NCI-H345 (cell line): ENCODE results near the gene HUS1B.
"Not testable (repeated sequence)": the region's sequence is repeated elsewhere in the genome, so short reads cannot be mapped to it uniquely, and the experiment has no call there.

Source experiments
- DNase-seq: peaks from one replicate; lab custom pipeline; 2025; lab: John Stamatoyannopoulos, UW

HUS1B gene

DNA sequence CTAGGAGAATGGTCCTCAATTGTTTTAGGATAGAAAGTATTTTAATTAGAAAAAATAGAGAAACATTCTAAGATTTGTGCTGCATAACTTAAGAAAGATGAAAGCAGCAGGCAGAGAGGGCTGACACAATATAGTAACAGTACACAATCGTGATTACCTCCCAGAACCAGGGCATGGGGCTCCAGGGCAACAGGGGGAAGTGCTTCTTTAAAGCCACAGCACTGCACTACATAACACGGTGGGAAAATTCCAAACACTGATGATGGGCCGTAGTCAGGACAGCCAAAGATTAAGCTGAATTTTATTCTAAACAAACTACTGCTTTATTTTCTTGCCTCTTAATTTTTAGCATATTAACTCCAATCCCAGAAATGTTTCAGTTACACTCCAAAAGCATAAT, 21.6 kb upstream of the HUS1B start:
- DNase-seq, result no peak

DNA sequence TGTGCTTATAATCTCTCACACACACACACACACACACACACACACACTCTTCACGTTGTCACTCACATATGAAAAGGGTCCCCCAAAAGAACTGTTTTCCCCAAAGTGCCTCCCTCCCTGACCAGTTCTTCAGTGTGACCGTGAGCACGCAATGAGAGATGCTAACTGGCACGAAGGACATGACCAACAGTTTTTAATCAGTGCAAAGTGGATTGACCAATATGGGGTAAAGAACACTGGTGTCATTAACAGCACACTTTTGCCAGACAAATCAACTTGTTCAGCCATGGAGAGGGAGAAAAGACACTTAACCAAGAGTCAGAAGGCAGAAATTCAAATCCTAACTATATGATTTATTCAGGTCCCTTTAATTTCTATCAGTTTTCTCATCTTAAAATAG, 21.0 kb upstream of the HUS1B start:
- no peak for DNase-seq

DNA sequence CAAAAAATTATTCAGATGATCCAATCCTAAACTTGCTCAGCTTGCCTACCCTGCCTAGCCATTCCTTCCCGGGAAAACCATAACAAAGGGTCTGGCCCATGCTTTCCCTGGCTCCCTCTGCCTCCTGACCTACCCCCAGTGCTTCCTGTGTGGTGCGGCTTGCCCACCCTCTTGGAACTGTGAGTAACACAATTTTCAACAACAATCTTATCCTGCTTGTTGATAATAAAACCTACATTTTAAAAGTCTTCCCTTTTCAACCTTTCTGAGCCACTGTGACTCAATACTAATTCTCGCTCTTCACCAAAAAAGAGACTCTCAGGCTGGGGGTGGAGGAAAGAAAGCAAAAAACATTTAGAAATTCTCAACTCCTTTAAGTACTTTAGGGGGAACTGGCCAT, 18.1 kb upstream of the HUS1B start:
- no peak for DNase-seq

DNA sequence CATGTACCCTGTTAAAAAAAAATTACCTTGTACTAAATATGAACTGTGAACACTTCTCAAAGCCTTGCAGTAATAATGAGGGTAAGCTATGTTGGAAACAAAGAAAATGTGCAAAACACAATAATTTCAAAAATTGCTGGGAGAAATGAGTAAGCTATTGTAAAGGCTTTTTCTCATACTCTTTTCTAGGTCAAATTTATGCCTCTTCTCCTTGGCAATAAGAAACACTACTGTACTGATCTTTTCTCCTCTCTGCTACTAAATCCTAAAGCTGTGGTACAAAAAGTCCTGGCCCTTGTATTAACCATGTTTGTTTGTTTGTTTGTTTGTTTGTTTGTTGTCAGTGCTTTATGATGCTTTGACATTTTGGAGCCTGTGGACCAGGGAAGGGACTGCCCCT, 17.5 kb upstream of the HUS1B start:
- DNase-seq, result no peak

DNA sequence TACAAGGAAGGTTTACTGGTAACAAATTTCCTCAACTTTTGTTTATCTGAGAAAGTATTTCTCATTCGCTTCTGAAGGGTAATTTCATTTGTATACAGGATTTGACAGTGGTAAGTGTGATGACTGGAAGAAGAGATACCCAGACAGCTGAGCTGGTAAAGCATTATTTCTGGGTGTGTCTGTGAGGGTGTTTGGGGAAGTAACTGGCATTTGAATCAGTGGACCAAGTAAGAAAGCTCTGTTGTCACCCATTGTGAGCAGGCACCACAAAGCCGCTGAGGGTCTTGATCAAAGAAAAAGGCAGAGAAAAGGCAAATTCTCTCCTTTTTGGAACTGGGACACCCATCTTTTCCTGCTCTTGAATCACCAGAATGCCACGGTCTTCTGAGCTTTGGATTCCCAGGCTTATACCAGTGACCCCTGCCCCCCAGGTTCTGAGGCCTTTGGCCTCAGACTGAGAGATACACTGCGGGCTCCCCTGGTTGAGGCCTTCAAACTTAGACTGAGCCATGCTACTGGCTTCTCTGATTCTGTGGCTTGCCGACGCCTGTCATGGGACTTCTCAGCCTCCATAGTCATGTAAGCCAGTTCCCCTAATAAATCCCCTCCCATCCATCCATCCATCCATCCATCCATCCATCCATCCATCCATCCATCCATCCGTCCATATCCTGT, 10.5 kb upstream of the HUS1B start:
- DNase-seq, result no peak

DNA sequence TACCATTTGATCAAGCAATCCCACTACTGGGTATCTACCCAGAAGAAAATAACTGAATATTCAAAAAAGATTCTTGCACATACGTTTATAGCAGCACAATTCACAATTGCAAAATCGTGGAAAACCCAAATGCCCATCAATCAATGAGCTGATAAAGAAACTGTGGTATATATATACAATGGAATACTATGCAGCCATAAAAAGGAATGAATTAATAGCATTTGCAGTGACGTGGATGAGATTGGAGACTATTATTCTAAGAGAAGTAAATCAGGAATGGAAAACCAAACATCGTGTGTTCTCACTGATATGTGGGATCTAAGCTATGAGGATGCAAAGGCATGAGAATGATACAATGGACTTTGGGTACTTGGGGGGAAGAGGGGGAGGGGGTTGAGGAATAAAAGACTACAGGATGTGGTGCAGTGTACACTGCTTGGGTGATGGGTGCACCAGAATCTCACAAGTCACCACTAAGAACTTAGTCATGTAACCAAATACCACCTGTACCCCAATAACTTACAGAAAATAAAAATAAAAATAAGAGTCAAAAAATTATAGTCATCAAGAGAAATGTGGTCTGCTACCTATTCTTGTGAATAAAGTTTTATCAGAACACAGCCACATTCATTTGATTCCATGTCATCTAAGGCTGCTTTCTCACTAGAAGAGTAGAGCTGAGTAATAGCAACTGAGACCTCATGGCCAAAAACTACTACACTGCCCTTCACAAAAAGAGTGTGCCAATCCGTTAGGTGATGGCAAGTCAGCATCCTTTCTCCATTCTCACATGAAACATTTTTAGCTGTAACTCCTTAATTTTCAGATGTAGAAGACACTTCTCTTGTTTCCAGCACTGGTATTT, 8.7 kb upstream of the HUS1B start:
- DNase-seq, result no peak

DNA sequence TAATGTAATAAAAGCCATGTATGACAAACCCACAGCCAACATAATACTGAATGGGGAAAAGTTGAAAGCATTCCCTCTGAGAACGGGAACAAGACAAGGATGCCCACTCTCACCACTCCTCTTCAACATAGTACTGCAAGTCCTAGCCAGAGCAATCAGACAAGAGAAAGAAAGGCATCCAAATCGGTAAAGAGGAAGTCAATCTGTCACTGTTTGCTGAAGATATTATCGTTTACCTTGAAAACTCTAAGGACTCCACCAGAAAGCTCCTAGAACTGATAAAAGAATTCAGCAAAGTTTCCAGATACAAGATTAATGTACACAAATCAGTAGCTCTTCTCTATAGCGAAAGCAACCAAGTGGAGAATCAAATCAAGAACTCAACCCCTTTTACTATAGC, 6.9 kb upstream of the HUS1B start:
- not testable (repeated sequence) for DNase-seq

DNA sequence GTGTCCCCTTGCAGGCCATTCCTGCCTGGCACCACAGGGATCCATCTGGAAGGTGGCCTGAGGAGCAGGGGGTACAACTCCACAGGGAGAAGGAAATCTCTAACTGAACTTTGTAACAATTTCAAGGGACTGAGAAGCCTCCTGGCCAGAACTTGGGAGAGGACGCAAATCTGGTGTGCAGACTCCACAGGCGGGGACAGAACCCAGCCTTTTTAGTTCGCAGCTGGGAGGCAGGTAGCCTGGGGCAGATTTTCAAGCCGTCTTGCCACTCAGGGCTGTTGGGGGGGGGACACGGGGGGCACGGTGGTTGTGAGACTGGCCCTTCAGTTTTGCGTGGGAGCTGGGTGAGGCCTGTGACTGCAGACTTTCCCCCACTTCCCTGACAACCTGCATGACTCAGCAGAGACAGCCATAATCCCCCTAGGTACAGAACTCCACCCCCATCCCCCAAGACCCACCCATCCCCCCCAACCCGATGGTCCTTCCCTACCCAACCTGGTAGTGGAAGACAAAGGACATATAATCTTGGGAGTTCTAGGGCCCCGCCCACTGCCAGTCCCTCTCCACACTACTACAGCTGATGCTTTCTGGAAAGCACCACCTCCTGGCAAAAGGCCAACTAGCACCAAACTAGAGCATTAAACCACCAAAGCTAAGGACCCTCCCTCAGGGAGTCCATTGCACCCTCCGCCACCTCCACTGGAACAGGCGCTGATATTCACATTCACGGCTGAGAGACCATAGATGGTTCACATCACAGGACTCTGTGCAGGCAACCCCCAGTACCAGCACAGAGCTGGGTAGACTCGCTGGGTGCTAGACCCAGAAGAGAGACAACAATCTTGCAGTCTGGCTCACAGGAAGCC, 3.0 kb upstream of the HUS1B start:
- DNase-seq, result peak; percentile 11

DNA sequence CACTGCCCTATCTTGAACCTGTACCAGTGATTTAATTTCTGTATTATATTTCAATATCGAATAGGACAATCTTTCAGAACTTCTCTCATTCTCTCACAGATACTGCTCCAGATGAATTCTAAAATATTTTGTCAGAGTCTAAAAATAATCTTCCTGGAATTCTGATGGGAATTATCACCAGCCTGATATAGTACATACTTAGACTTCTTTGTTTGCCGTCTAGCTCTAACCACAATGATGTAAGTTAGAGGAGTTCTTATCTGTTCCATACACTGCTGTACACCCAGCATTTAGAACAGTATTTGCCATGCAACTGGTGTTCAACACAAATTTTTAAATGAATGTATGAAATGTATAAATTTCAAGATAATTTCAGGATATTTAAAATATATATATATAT, 1.3 kb upstream of the HUS1B start:
- no peak for DNase-seq

DNA sequence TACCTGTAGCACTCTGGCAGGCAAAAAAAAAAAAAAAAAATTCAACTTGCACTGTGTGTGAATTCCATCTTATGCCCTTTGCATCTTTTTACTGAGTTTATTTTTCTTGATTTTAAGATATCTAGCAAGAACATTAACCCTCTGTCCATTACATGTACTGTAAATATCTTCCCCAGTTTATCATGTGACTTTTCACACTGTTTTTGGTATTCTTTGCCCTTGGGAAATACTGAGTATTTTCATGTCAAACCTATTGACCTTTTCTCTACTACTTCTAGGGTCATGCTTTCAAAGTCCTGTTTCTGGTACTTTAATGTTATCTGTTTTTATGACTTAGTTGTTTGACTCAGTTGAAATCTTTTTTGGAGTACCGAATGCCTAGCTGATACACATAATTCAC, 843 bp upstream of the HUS1B start:
- no peak for DNase-seq

DNA sequence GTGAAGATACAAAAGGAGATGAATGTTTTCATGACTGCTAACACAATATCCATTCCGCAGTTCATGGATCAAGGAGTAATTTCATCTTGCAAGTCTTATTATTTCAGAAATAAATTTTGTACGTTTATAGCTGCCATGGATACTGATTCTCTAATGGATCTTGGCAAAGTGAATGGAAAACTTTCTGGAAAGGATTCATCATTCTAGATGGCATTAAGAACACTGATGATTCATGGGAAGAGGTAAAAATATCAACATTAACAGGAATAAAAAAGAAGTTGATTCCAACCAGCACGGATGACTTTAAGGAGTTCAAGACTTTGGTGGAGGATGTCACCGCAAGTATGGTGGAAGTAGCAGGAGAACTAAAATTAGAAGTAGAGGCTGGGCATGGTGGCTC, 2.8 kb downstream of the HUS1B start:
- DNase-seq, result no peak

DNA sequence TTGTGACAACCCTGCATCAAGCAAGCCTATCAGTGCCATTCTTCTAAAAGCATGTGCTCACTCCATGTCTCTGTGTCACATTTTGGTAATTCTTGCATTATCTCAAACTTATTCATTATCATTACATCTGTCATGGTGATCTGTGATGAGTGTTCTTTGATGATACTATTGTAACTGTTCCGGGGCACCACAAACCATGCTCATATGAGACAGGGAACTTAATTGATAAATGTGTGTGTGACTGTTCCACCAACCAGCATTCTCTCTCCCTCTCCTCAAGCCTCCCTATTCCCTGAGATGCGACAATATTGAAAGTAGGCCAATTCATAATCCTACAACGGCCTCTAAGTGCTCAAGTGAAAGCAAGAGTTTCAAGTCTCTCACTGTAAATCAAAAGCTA, 4.0 kb downstream of the HUS1B start:
- no peak for DNase-seq

DNA sequence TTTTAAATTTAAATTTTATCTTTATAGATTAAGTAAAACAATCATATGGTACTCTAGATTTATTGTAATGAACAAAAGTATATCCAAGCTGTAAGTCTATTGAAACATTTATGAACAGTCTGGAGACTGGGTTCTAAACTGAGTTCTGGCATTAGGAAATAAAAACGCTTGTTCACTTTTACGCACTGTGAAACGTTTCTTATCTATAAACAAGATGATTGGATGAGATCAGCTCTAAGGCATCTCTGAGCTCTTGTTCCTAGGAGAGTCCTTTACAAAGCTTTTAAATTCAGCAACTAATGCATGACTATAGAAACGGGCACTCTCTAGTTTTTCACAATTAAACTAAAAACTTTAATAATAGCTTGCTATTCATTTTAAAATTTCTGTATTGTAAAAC, 6.8 kb downstream of the HUS1B start:
- no peak for DNase-seq

DNA sequence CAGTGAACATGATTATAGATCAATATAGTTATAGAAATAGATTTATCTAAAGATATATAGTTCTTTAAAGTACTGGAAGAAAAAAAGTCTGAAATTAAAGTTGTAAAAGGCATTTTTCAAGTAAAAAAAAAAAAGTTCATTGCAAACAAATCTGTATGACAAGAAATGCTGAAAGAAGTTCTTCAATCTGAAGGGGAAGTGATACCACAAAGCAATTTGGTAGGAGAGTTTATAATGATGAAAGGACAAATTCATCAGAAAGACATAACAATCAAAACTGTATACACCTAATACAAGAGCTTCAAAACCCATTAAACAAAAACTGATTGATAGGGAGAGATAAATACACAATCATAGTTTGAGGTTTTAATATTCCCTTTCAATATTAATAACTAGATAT, 14.1 kb downstream of the HUS1B start:
- DNase-seq, result no peak

DNA sequence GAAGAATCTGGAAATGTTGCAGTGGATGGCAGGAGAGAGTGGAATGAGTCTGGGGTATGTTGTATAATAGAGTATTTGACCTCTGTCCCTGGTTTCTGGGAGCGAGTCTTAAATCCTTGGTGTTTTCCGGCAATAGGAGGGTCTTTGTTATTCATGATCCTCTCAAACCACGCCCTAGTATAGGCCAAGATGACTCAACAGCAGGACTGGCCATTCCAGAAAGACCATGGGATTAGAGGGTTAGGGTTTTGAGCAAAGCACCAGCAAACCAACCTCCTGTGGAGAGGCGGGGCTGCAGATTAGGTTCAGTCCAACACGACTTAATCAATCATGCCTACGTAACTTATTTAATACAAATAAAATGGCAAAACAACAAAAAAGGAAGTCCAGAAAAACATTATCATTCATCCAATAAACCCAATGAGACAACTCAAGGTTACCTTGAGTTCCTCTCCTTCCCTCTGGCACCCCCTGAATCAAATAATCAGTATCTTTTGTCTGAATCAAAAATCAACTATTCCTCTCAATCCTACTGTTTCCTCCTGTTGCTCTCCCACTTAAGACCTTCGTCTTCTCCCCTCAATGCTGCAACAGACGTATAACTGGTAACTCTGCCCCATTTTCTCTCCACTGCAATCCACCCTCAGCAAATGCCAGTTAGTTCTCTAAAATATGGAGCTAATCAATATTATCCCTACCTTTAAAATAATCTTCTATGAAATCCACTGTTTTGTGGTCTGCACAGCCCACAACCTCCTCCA, 15.5 kb downstream of the HUS1B start:
- no peak for DNase-seq

DNA sequence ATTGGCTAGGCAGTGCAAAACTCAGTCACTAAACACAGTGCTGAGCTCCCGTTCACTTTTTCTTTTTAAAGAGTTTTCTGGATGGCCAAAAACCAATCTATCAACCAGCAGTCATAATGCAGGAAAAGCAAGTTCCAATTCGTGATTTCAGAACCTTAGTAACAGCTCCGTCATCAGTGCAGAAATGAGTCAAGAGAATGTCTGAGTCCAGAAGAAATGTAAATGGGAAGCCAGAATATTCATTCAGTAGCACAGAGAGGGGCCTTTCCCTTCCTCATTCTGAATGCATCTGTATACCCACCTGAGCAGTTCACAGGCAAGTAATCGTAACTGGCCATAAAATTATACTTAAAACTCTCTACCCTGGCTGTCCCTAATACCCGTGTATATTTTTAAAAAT, 20.4 kb downstream of the HUS1B start:
- DNase-seq, result no peak

DNA sequence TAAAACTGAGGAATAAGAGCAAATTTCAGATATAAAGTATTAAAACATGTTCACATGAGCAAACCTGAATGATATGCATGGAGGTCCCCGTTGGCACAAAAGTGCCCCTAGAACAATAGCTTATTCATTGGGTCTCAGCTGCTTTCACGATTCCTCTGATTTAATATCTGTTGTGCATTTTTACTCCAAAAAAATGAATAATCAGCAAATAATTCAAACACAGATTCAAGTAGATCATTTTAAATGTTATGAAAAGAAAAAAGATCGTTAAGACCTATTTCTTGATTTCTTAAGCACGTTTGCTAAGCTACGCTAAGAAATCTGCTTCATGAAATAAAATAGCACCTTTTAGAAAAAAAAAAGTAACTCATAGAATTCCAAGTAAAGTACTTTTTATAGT, 21.7 kb downstream of the HUS1B start:
- no peak for DNase-seq

DNA sequence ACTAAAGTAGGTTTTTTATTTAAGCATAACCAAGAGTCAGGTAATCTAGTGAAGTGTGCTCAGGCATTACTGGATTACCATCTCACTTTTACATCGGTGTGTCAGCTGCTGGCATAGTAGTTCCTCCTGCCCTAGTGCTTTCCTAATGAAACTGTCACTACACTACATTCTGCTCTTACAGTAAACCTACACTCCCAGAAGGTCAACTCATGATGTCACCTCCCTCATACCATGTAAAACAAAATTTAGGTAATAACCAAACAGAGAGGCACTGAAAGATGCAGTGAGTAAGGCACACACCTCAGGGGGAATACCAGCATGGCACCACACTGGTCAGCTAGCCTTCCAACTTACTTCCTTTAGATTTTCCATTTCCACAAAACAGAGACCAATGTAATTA, 23.3 kb downstream of the HUS1B start:
- DNase-seq, result no peak

DNA sequence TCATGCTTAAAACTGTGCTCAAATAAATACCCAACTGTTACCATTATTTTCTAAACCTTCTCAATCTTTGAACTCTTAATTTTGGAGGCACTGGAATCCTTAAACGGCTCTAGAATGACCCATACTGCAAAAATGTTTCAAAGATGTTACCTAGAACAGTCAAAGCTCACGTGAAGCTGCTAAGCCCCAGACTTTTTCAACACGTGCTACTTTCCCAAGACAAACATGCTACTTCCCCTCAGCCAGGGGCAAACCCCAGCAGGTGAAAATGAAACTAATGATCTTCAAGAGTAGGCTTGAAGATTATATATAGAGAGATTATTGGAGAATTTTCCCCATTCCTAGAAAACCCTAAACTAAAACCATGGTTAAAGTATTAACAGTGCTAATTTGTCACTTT, 28.1 kb downstream of the HUS1B start:
- no peak for DNase-seq

DNA sequence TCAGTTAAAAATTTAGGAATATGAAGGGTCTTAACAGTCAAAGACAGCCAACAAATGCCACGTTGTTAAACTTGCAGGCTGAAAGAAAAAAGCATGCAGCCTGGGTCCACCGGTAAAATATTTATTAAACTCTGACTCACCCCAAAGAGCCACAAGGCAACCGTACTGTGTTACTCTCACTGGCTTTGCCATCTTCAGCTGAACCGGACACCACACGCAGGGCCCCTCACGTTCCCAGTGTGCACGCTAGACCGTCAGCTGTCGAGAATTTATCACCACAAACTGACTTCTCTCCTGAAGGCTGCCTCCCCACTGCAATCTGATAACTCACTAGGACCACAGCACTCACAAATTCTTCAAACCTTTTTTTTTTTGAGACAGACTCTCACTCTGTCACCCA, 30.7 kb downstream of the HUS1B start:
- DNase-seq, result no peak

DNA sequence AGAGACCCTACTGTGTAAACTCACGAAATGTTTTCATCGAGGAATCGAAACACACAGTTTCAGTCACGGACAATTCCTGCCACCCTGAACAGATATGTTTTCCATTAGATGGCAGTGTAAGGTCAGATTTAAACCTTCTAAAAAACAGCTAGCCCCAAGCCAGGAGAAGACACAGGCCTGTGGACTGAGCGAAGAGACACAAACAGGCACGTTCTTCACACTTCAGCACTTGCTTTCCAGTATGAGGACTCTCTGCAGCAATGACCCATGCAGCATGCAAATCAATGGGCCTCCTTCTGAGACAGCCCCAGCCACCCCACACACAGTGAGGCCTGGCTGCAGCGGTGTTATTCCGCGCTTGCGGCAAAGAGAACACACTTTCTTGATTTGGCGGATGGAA, 31.9 kb downstream of the HUS1B start:
- no peak for DNase-seq

DNA sequence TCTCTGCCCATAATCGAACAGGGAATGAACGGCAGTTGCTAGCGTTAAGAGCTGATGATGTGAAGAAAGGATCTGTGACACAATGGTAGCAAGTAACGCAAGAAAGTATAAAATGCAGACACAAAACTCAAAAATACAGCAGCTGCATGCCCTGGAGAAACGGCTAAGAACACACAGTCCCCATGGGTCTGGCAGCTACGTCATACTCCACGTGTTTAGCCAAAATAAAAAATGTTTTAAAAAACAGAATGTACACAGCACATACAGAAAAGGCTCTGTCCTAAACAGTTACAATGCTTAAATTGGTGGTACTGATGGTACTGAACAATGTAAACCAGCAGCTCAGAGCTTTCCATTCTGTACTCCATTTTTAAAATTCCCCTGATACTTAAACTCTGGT, 34.4 kb downstream of the HUS1B start:
- DNase-seq, result no peak
